GM18508 (cell line): ENCODE results near the gene EXOC1L.

Source experiments
- ATAC-seq: cut with Tn5 transposase; IDR thresholded peaks from one replicate; pipeline ENCODE4 v1.9.1; 2021; ENCODE audit warnings: moderate number of reproducible peaks; ENCODE audit not compliant: insufficient read depth, unreplicated experiment

The EXOC1L gene

GRCh38 chr4:55874831-55875230 is 55.2 kb downstream of the EXOC1L start:
- ATAC-seq = no peak

DNA sequence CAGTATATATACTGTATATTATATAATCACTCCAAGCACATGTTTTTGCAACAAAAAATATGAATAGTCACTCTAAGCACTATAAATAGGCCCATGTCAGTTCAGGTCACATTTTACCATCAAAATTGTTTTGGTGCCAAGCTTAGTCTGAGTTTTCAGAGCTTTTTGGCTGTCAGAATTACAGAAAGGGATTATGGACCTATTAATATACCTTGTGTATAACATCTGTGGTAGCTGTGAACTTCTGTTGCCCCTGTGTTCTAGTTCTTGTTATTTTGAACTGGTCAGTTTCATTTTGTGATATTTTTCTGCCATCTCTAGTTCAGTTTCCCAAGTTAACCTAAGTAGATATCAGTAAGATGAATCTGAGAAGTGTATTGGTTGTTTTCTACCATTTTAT is 56.8 kb downstream of the EXOC1L start:
- ATAC-seq = no peak

DNA sequence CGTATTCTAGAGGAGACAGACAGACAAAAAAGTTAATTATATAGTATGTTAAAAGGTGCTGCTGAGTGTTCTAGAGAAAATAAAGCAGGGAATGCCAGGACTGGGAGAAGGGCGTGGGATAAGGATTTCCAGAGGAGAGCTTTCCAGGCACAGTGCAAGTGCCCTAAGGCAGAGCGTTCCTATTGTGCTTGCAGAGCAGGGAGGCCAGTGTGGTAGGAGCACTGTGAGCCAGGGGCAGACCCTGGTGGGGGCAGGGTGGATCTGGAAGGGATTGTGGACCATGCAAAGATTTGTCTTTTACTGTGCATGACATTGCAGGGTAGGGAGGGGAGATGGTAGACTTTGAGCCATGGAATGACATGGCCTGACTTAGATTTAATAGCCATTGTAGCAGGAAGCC is 59.6 kb downstream of the EXOC1L start:
- ATAC-seq = no peak

DNA sequence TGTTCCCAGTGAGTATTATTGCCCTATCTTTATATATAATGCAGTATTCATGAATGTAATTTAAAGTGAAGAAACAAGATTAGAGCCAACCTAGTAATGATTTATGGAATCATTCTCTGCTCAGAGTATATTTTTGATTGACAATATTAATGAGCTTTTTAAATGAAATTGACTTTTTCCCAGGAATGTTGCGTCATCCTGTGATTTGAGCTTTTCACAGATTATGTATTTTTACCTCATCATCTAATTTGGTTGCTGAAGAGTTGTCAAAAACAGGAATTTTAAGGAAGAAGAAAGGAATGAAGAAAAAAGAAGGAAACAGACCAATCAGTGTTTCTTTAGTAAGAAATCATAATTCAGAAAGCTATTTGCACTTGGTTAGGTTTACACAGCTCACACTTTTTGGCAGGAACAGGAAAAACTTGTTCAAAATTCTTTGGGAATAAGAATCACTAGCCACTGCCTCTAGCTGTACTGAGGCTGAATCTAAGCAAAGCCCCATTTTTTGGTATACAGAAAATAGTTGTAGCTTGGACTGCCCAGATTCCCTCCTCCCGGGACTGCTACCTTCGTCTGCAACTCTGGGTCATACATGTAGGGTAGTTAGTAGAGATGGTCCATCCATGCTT is 61.2 kb downstream of the EXOC1L start:
- no peak for ATAC-seq

DNA sequence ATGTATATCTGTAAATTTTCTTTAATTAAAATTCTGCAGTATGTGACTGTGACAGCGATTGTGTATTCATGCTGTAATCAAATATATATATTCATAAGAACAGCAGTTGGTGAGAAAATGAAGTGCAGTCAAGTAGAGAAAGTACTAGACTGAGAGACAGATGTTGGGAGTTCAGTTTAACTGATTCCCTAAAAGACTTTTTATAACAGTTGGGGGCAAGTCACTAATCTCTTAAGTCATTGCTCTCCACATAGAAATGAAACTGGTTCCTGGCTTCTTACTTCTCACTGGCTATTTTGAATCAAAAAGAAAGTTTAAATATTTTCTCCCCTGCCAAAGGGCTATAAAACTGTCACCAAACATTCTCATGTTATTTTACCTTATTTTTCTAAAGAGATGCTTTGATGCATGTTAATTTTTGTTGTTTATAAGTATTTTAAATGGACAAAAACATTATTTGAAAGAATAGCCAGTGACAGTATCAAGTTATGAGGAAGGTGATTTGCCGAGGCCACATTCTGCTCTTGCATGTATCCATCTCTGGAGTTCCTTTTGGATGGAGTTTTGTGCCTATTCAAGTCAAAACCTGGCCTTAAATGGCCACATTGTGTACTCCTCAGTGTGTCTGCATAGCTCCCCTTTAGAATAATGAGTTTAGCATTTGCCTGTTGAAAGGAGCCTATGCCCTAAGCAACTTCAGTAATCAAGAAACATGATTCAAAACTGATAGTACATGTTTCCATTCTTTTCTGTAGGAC is 64.7 kb downstream of the EXOC1L start:
- ATAC-seq = no peak

DNA sequence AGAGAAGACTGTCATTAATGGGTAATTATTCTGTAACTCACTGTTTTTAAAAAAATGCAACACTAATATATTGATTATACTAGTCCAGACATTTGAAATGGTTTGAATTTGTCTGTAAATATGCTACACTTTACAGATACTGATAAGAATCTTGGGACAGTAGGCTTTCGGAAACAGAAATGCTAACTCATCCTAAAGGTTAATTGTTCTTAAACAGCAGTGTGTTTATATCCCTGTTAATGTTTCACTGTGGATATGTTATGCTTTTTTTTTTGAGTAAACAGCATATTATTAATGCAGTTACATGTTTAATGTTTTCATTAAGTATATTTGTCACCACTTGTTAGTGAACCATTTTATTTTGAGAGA is 65.2 kb downstream of the EXOC1L start:
- ATAC-seq = no peak
